NK-92 (cell line): ENCODE data around the gene BICDL1.

Experiments
- DNase-seq: peaks from one replicate; lab custom pipeline; 2025; ENCODE audit not compliant: unreplicated experiment; lab: John Stamatoyannopoulos, UW

BICDL1 gene

DNA sequence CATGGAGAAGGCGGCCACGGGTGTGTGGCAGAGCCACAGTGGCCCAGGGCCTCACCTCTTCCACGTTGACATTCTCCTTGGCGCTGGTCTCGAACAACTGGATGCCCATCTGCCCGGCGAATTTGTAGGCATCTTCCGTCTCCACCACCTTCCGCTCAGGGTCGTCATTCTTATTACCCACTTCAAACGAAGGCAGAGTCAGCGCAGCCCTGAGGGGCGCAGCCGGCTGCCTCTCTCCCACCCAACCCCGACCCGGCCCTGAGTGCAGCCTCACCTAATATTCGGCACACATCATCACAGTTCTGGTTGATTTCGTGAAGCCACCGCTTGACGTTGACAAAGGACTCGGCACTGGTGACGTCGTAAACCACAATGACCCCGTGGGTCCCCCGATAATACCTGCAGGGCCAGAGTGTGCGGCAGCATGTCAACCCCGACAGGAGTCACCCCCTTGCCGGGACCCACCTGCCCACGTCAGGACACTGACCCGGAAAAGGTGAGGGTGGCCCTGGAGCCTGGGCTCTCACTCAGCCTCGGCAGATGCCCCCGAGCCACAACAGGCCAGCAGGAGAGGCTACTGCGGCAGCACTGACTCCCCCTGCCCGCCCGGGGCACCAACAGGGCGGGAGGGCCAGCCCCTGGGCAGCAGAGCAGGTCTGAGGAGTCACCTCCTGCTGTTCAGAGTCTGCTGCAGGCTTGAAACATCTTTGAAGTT, 109.9 kb downstream of the BICDL1 start:
- no peak for DNase-seq

GRCh38 chr12:120099738-120100137, 110.7 kb downstream of the BICDL1 start:
- DNase-seq, result no peak

- DNase-seq, result no peak
Observed at GRCh38 chr12:120100630-120101029, 111.6 kb downstream of the BICDL1 start.

GRCh38 chr12:120101182-120101581, 112.1 kb downstream of the BICDL1 start:
- DNase-seq, result no peak

DNA sequence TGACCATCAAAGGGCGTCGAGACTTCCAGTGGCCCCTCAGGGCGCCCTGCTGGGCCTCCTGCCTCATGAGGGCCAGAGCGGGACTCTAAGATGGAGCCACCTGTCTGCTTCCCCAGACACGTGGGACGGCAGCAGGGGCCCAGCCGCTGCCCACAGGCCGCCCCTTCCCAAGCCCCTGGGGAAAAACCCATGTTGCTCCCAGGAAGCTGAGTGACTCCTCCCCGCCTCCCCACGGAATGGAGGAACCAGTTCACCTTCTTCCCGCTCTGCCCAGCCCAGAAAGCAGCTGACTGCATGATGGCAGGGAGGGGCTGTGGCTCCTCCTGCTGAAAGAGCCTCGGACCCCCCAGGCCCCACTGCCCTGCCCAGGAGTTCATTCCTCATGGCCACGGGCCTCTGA, 112.6 kb downstream of the BICDL1 start:
- DNase-seq, result no peak

DNA sequence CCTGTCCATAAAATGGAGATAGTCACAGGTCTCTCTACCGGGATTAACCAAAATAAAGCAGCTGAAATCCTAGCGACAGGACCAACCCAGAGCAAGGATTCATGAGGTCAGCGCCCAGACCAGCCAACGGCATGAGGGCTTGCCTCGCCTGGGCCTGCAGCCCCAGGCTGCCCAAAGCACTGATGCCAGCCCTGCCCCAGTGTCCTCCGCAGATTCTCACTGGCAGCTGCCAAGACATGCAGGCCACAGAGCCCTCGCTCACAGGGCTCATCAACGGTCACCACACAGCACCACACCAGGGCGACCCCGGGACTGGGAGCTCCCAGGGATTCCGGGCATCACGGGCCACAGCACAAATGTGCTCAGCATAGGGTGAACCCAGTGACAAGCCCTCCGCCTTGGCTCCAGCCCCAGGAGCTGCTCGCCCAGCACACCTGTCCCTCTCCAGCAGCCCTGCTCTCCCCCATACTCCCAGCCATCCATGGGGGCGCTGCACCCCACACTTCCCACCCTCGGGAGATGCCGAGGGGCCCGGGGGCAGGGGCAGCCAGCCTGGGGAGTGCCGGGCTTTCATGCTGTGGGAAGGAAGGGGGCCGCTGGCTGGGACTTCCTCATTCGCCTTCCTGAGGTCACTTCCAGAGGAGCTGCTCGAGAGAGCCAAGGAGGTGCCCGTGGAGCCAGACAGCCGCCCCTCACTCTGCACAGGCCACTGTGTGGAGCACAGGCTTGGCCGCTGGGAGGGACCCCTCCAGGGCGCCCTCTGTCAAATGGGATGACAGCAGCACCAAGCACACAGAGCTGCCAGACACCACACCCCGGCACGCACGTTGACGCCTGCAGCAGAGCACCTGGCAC, 113.4 kb downstream of the BICDL1 start:
- no peak for DNase-seq

- DNase-seq, result no peak
Observed at GRCh38 chr12:120103044-120103338, 114.0 kb downstream of the BICDL1 start.

- no peak for DNase-seq
Observed at GRCh38 chr12:120103371-120103770, 114.3 kb downstream of the BICDL1 start.

GRCh38 chr12:120106151-120106550, 117.1 kb downstream of the BICDL1 start:
- DNase-seq, result no peak

GRCh38 chr12:120109570-120110267, 120.7 kb downstream of the BICDL1 start:
- no peak for DNase-seq

- DNase-seq, result no peak
Observed at GRCh38 chr12:120110550-120111501, 121.8 kb downstream of the BICDL1 start.

GRCh38 chr12:120115066-120115465, 126.0 kb downstream of the BICDL1 start:
- no peak for DNase-seq

DNA sequence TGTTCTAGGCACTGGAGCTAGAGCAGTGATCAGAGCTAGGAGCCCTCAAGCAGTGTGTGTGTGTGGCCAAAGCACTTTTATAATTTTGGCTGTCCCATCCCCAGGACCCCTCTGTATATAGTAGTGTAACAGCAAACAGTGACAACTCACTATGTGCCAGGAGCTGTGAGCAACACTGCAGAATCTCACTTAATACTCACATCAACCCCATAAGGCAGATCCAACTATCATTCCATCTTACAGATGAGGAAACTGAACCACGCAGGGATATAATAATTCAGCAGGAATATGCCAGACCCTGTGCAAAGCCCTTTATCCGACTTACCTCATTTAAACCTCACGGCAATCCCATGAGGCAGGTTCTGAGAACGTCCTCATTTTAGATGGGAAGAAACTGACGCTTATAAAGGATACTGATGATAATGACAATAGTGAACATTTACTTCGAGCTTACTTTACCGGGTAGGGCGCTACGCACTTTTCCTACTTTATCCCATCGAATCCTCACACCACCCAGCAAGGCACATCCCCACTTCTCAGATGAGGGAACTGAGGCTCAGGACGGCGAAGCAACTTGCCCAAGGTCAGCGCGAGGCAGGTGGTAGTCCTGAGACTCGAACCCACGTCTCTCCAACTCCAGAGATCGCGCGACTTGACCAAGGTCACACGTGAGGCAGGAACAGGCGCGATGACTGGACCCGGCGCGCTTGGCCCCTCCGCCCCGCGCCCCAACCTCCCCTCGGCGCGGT, 126.8 kb downstream of the BICDL1 start:
- DNase-seq, result no peak

- DNase-seq, result no peak
Observed at GRCh38 chr12:120116441-120116791, 127.4 kb downstream of the BICDL1 start, which contains the start of gene RAB35. Gene RAB35 (minus strand): TSS chr12:120116753. CDS start chr12:120116650, 103 bp downstream.

DNA sequence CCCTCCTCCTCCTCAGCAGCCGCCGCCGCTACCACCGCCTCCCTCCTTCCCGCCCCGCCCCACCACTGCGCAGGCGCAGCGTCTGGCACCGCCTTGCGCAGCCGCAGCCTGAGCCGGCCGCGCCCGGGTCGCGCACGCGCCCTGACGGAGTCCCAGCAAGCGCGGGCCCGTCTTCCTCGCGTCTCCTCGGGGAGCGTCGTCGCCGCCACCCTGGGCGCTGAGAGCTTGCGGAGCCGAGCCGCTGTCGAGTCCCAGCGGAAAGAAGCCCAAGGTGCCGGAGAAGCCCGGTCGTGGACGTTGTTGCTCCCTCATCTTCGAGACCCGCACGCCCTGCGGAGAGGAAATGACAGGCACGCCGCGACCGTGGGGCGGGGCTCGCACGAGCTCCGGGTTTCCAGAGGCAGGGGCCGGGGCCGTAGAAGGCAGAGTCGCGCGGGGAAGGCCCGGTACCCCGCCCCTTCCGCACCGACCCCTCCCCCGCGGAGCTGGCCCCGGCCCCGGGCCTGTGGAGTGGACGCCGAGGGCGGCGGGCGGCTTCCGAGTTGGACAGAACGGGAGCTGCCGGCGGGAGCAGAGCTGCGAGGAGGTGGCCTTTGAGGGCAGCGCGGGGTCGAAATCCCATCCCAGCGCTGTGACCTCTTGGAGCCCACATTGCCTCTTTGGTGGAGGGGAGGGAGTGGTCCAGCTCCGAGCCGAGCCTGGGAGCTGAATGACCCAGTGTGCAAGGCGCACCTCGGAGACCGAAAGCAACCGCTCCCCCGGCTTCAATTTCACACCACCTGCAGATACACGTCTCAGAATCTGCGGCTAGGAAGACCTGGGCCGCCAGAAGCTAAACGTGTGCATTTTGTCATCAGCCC, 128.0 kb downstream of the BICDL1 start:
- peak; percentile 58 for DNase-seq

- DNase-seq, result no peak
Observed at GRCh38 chr12:120117961-120118320, 128.9 kb downstream of the BICDL1 start.

DNA sequence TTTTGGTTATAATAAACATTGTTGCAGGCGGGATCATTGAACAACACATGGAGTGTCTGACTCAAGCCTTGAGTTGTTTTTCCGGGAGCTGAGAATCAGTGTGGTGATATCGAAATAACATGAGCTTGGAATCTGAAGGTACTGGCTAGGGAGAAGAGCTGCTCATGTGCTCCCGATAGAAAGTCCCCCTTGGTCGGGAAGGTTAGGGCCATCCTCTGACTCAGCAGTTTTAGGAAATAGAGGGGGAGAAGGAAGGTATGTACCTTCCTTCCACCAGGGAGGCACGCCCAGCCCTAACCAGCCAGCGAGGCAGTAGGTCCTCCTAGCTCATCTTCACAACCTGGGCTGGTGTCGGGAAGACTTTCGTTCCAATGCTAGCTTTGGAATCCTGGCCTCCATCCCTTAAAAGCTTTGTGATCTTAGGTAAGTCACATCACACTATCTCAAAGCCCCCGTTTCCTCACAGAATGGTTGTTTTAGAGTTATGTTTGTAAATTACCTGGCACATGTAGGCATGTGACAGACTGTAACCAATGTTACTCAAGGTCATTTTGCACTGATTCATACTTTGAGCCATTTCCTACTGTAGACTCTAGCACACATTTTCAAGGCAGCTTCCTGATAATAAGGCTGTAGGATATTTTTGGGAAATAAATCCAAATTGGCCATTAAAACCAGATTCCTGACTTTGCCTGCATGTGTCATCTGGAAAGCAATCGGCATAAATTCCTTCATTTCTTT, 129.5 kb downstream of the BICDL1 start:
- DNase-seq, result no peak

DNA sequence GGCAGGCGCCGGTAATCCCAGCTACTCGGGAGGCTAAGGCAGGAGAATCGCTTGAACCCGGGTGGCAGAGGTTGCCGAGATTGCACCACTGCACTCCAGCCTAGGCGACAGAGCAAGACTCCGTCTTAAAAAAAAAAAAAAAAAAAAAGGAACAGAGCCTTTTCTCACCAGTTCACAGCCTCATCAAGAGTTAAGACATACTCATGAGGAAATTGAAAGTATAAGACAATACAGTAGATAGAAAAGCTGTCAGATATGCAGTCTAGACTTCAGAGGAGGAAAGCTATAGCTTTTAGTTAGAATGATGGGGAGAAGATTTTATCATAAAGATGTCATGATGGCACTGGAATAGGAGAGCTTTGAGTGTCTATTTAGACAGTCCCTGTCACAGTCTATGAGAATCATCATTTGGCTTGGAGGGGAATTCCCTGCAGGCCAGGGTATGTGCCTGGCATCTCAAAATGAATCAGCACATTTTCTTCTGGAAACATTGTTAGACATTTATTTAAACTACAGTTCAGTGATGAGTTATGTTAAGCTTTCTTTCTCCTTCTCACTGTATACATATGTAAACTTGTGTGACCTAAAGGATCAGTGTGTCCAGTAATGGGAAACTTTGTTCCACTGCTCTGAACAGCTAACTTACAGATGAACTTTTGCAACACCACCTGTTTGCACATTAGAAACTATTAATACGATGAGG, 130.4 kb downstream of the BICDL1 start:
- DNase-seq, result no peak
